ENCODE measurements around the gene BARHL2.
A peak's percentile ranks its signal among the peaks of the same experiment; 100 is the strongest.

The BARHL2 gene

DNA sequence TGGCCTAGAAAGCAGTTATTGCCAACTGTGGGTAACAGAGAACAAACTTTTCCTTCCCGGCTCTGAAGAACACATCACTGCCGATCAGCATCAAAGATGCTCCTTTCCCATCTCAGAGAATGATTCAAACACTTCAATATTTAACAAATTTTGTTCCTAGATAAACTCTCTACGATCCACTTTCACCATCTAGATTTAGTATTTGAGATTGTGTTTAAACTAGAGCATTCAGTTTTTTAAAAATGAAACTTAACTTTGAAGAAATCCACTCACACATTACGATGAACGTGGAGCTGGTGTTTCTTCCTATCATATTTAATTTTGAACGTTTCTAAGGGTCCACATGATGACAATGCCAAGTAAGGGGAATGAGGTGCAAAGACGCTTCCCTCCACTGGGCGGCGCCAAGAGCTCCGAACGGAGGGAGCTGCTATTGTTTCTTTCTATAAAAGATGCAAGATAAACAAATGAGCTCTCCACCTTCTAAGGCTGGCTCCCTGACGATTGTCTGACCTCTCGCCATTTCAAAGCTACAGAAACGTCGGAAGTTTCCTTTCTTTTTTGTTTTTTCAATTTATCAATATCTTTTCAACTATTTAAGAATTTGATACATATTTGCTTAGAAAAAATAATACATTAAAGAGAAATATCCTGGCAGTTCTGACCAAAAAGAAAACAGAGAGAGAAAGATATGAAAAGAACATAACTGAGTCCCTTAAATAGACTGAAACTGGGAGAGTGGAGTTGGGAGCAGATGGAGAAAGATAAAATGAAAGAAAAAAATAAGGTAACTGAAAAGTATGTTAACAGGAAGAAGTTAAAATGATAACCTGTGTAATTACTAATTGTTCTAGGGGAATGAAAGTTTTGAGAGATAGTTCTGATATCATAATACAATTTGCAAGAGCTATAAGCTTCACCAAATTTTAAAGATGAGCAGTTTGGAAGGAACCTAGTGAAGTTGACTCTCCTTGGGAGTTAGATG is 4.4 kb upstream of the BARHL2 start:
- no peak overlapping the region for H3K27ac Mint-ChIP-seq (ENCODE audit: low read depth)
- ATAC-seq (replicated peaks; ENCODE audit: extremely low read depth, poor library complexity, severe bottlenecking): no peak
- H3K9me3 Mint-ChIP-seq: peaks cover 5% of the 10 kb centered on the region
- peaks cover 43% of the 10 kb centered on the region for H3K4me1 Mint-ChIP-seq
- peaks cover 32% of the 10 kb centered on the region for H3K36me3 Mint-ChIP-seq (ENCODE audit: insufficient read depth)
- no peak overlapping the region for H3K4me3 Mint-ChIP-seq
- H3K27me3 Mint-ChIP-seq: peaks cover 100% of the 10 kb centered on the region
- no peak for DNase-seq (ENCODE audit: low spot score in 2 of 2)

DNA sequence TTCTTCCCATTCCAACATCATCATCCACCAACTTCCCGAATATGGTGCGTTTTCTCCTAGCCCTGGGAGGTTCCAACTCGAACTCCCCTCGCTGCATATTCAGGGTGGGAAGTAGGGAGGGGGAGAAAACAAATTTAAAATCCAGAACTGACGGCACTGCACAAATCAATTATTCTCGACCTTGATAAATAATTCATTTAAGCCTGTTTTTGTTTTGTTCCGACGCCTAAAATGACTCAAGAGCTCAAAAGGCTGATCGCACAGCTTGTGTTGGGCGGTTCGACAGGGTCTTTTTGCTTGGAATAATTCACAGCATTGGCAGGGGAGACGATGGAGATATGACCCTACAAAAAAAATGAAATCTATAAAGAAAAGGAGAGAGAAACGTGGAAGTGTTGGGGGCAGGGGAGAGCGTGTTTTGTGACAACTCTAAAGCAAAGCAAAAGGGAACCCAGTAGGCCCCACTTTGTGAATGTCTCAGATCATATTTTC is 3.1 kb upstream of the BARHL2 start:
- Mint-ChIP-seq H3K27me3 (peaks cover 100% of the 10 kb centered on the region), H3K36me3 (ENCODE audit: insufficient read depth) (peaks cover 25% of the 10 kb centered on the region), H3K27ac (ENCODE audit: low read depth) (no peak overlapping the region), H3K4me1 (peaks cover 32% of the 10 kb centered on the region), H3K4me3 (no peak overlapping the region), H3K9me3 (no peaks in the 10 kb centered on the region)
- ATAC-seq (replicated peaks; ENCODE audit: extremely low read depth, poor library complexity, severe bottlenecking): no peak
- no peak for DNase-seq (ENCODE audit: low spot score in 2 of 2)

DNA sequence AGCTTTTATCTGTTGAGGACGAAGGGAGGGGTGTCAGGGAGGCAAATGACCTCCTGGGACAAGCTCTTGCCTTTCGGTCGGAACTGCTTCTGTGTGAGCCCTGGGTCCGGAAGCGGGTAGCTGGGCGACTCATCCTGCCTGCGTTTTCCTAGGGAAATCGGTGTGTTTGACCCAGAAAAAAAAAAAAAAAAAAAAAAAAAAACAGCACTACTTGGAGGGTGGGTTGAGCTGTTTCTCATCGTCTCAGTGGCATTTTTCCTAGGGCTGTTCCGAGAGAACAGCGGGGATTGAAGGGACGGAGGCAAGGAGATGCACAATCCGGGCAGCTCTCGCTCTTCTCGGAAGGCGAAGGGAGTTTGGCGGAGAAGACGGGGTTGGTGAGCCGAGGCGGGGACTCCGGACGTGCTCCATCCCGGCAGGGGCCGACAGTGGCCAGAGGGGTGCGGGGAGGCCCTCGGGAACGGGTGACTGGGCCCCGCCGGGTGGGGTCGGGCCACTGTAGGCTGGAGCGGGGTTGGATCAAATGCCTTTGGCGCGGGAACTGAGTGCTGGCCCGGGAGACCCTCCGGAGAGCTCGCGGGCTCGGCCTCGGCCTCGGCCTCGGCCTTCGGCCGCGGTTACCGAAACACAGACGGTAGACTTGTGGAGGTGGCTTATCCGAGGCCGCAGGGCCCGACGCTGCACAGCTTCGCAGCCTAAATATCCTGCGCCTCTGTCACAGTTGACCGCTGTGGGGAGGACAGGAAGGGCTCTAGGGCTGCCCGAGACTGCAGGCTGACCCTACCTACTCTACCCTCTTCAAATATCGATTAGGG is 2.4 kb upstream of the BARHL2 start:
- Mint-ChIP-seq H3K27ac (ENCODE audit: low read depth) (peak overlapping the region; percentile 44), H3K27me3 (peaks cover 100% of the 10 kb centered on the region), H3K4me3 (peak overlapping the region; percentile 29)

DNA sequence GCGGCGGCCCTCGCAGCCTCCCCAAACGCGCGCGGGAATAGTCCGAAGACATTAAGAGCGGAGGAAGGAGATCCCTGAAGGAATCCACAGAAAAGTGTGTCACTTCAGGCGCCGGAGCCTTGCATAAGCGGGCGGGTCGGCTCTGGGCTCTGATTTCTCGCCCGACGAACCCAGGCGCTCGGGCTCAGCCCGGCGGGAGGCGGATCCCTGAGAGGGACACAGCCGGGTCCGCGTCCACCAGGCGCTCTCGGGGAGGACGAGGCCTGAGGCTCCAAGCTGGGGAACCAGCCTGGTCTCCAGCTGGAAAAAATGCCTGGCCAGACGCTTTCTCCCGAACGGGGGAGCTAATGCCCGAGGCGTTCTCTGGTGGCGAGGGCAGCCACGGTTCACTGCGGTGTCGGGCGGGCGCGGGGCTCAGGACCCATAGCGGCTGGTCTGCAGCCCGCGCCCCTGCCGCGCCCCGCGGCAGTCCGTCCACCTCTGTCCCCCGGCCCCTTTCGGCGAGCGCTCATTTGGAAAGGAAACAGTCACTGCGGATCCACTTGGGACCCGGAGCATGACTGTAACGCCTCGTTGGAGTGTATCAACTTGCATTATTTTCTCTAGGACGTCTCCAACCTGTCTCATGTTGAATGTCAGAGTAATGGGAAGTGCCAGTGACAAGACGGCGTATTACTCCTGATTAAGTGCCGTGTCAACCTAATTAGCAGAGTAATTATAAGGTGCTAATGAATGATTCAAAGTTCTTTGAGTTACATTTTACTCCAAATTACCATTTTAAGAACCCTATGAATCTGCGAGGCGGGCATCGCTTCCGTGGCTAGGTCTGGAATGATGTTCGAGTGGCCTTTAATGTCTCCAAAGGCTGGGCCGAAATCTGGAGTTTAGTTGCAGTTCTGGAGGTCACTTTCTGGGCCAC is 1.6 kb upstream of the BARHL2 start:
- no peaks in the 10 kb centered on the region for H3K9me3 Mint-ChIP-seq
- peaks cover 21% of the 10 kb centered on the region for H3K36me3 Mint-ChIP-seq (ENCODE audit: insufficient read depth)
- H3K27ac Mint-ChIP-seq (ENCODE audit: low read depth): peak overlapping the region; percentile 70
- peaks cover 24% of the 10 kb centered on the region for H3K4me1 Mint-ChIP-seq
- H3K27me3 Mint-ChIP-seq: peaks cover 100% of the 10 kb centered on the region
- no peak for ATAC-seq (replicated peaks; ENCODE audit: extremely low read depth, poor library complexity, severe bottlenecking)
- no peak for DNase-seq (ENCODE audit: low spot score in 2 of 2)
- H3K4me3 Mint-ChIP-seq: peak overlapping the region; percentile 60

More for the DNA sequence above, 2.4 kb upstream of the BARHL2 start:
- Mint-ChIP-seq H3K4me1 (peaks cover 30% of the 10 kb centered on the region), H3K36me3 (ENCODE audit: insufficient read depth) (peaks cover 21% of the 10 kb centered on the region), H3K9me3 (no peaks in the 10 kb centered on the region)
- no peak for DNase-seq (ENCODE audit: low spot score in 2 of 2)
- no peak for ATAC-seq (replicated peaks; ENCODE audit: extremely low read depth, poor library complexity, severe bottlenecking)

DNA sequence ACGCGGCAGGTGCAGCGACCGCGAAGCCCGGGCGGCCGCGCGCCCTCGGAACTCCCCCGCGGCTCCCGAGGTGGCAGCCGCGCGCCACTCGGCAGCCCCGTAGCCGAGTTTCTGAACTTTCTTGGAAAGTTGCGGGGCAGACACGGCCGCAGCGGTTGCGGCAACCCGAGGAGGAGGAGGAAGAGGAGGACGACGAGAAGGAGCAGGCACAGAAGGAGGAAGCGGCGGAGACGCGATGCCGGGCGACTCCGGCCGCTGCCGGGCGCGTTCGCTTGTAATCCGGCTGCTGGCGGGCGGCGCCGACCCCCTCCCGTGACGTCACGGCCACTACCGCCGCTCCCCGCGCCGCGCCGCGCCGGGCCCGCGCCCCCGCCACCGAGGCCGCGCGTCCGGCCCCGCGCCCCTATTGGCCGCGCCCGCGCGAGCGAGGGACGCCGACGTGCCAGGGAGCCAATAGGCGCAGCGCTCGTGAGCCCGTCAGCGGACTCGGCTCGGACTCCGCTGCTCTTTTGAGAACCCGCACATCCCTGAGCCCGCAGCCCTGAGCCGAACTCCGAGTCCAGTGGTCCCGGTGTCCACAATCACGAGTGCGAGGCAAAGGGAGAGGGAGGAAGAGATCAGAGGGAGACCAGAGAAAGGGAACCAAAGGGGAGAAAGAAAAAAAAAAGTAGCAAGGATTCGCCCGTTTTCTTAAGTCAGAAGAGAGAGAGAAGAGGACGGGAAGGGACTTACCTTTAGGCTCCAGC is 736 bp upstream of the BARHL2 start:
- H3K27me3 Mint-ChIP-seq: peaks cover 100% of the 10 kb centered on the region
- no peak for ATAC-seq (replicated peaks; ENCODE audit: extremely low read depth, poor library complexity, severe bottlenecking)
- peaks cover 20% of the 10 kb centered on the region for H3K4me1 Mint-ChIP-seq
- no peak for DNase-seq (ENCODE audit: low spot score in 2 of 2)
- no peaks in the 10 kb centered on the region for H3K9me3 Mint-ChIP-seq
- H3K27ac Mint-ChIP-seq (ENCODE audit: low read depth): peak overlapping the region; percentile 70
- peak overlapping the region; percentile 60 for H3K4me3 Mint-ChIP-seq
- H3K36me3 Mint-ChIP-seq (ENCODE audit: insufficient read depth): peaks cover 23% of the 10 kb centered on the region

DNA sequence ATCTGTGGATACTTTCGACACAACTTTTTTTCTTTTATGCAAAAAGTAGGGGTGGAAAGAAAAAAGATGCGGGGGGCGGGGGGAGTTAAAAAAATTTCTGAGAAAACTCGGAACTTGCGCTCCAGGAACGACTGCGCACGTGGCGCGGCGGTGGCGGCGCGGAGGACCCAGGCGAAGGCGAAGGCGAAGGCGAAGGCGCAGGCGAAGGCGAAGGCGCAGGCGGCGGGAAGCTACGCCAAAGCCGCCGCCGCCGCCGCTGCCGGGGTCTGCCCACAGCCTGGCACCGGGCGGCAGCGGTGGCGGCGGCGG is 208 bp upstream of the BARHL2 start:
- peak overlapping the region; percentile 49 for H3K27ac Mint-ChIP-seq (ENCODE audit: low read depth)

DNA sequence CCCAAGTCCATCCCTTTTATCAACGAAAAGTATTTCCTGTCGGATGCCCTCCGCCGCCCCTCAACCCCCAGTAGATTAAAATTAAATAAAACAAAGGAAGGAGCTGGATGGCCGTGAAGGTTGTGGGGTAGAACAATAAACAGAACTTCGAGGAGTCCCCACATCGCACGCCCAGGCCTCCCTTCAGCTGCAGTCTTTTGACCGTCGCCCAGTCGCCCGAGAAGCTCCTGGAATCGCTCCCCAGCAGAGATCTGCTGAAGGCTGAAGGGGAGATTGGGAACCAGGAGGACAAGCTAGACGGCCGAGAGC is 905 bp downstream of the BARHL2 start:
- ATAC-seq (replicated peaks; ENCODE audit: extremely low read depth, poor library complexity, severe bottlenecking): no peak
- H3K36me3 Mint-ChIP-seq (ENCODE audit: insufficient read depth): peaks cover 27% of the 10 kb centered on the region
- H3K4me1 Mint-ChIP-seq: peaks cover 12% of the 10 kb centered on the region
- no peak for DNase-seq (ENCODE audit: low spot score in 2 of 2)
- no peaks in the 10 kb centered on the region for H3K9me3 Mint-ChIP-seq
- H3K27ac Mint-ChIP-seq (ENCODE audit: low read depth): peak overlapping the region; percentile 49
- H3K27me3 Mint-ChIP-seq: peaks cover 100% of the 10 kb centered on the region
- H3K4me3 Mint-ChIP-seq: peak overlapping the region; percentile 71

More for the DNA sequence above, 208 bp upstream of the BARHL2 start:
- ATAC-seq (replicated peaks; ENCODE audit: extremely low read depth, poor library complexity, severe bottlenecking): no peak
- DNase-seq (ENCODE audit: low spot score in 2 of 2): no peak
- peak overlapping the region; percentile 71 for H3K4me3 Mint-ChIP-seq
- no peaks in the 10 kb centered on the region for H3K9me3 Mint-ChIP-seq
- H3K36me3 Mint-ChIP-seq (ENCODE audit: insufficient read depth): peaks cover 25% of the 10 kb centered on the region
- H3K27me3 Mint-ChIP-seq: peaks cover 100% of the 10 kb centered on the region
- H3K4me1 Mint-ChIP-seq: peaks cover 20% of the 10 kb centered on the region

DNA sequence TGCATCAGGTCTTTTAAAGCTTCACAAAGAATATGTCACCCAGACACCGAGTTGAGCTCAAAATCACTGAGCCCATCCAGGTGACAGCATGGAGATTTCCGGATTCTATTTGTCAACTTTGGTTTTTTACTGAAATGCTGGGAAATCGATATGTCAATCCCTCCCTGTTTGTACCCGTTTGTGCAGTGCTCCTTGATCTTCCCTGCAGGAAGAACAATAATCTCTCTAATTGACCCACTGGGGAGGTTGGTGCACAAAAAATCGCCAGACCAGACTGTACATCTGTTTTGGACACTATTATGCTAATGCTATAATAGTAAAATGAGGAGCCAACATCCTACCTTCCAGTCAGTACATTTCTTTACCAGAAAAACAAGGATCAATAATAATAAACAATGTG is 1.8 kb downstream of the BARHL2 start:
- peaks cover 100% of the 10 kb centered on the region for H3K27me3 Mint-ChIP-seq

DNA sequence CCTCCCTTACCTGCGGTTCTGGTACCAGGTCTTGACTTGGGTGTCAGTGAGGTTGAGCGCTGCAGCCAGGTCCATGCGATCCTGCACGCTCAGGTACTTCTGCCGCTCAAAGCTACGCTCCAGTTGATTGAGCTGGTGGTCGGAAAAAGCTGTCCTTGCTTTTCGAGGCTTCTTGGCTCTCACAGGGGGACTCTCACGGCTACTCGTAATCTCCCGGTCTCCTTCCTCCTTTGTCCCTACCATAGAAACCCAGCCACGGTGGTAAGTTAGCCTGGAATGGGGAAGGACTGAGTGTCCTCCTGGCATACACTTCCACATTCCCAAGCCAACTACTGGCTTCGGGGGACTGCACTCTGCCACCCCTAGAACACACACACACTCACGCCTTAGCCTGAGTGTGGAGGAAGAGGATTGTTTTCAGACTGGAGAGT is 2.6 kb downstream of the BARHL2 start:
- no peak for DNase-seq (ENCODE audit: low spot score in 2 of 2)
- Mint-ChIP-seq H3K27ac (ENCODE audit: low read depth) (no peak overlapping the region), H3K4me1 (peaks cover 11% of the 10 kb centered on the region), H3K27me3 (peaks cover 100% of the 10 kb centered on the region), H3K36me3 (ENCODE audit: insufficient read depth) (peaks cover 26% of the 10 kb centered on the region), H3K4me3 (no peak overlapping the region), H3K9me3 (no peaks in the 10 kb centered on the region)
- ATAC-seq (replicated peaks; ENCODE audit: extremely low read depth, poor library complexity, severe bottlenecking): no peak

More for the DNA sequence above, 1.8 kb downstream of the BARHL2 start:
- ATAC-seq (replicated peaks; ENCODE audit: extremely low read depth, poor library complexity, severe bottlenecking): no peak
- H3K9me3 Mint-ChIP-seq: no peaks in the 10 kb centered on the region
- H3K4me3 Mint-ChIP-seq: no peak overlapping the region
- H3K27ac Mint-ChIP-seq (ENCODE audit: low read depth): no peak overlapping the region
- H3K36me3 Mint-ChIP-seq (ENCODE audit: insufficient read depth): peaks cover 27% of the 10 kb centered on the region
- no peak for DNase-seq (ENCODE audit: low spot score in 2 of 2)
- peaks cover 11% of the 10 kb centered on the region for H3K4me1 Mint-ChIP-seq

DNA sequence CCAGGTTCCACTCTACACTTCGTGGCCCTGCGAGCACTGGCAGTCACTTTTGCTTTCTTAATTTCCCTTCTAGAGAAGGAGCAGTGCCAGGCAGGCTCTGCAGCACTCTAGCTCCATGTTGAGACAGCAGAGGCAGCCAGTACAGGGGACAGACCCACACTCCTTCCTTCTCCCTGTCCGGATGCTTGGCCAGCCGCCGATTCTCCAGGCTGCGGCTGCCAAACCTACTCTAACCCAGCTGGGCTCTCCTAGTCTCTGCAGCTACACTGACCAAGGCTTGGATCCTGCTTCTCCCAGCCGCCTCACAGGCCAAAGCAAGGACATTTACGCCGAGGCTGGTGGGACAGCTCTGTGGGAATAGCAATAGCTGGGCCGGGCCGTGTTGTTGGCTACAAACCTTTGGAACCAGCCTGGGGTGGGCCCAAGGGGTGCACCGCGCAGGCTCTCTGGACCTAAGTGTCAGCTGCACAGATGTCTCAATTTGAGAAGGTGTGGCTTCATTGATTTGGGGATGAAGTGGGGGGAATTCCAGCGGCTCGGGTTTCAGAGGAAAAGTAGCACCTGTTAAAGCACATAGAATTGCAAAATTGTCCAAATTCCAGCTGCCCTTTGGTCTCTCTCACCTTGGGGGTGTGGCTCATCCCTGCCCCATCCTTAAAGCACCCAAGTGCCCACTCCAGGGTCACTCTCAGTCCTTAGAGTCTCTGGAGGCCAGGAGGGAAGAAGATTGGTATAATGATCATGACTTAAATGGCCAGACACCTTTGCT is 3.2 kb downstream of the BARHL2 start:
- ATAC-seq (replicated peaks; ENCODE audit: extremely low read depth, poor library complexity, severe bottlenecking): no peak
- H3K4me1 Mint-ChIP-seq: peaks cover 11% of the 10 kb centered on the region
- H3K27me3 Mint-ChIP-seq: peaks cover 100% of the 10 kb centered on the region

More for the DNA sequence above, 3.2 kb downstream of the BARHL2 start:
- H3K4me3 Mint-ChIP-seq: no peak overlapping the region
- no peak overlapping the region for H3K27ac Mint-ChIP-seq (ENCODE audit: low read depth)
- no peaks in the 10 kb centered on the region for H3K9me3 Mint-ChIP-seq
- no peak for DNase-seq (ENCODE audit: low spot score in 2 of 2)
- H3K36me3 Mint-ChIP-seq (ENCODE audit: insufficient read depth): peaks cover 25% of the 10 kb centered on the region

Data from central memory CD8-positive, alpha-beta T cell (primary cell).